Measurements from ENCODE around the gene TMEM150C. TPM values are rescaled to one million over a fixed set of nuclear protein-coding genes. Genes with fewer than 3 reads are reported as not detected.
A peak's percentile ranks its signal among the peaks of the same experiment; 100 is the strongest.

Gene TMEM150C
- polyA plus RNA-seq, 4 donors = 25.3 to 30.1 (median 28.2) TPM

DNA sequence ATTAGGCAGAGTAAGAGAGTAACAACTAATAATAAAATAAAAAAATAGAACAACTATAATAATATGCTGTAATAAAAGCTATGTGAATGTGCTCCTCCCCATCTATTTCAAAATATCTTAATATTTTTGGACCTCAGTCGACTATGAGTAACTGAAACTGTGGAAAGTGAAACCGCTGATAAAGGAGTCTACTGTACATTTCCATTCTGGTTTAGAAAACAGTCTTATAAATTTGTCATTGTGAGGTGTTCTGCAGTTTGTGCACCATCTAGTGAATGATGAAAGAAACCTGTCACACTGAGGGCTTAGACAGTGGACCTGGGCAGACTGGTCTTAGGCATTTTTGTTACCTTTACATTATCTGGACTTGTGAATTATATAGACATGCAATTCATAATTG lies 42.0 kb downstream of the TMEM150C start:
- DNase-seq (ENCODE audit: low read depth in 4 of 4, low spot score in 3 of 4) = no peak

DNA sequence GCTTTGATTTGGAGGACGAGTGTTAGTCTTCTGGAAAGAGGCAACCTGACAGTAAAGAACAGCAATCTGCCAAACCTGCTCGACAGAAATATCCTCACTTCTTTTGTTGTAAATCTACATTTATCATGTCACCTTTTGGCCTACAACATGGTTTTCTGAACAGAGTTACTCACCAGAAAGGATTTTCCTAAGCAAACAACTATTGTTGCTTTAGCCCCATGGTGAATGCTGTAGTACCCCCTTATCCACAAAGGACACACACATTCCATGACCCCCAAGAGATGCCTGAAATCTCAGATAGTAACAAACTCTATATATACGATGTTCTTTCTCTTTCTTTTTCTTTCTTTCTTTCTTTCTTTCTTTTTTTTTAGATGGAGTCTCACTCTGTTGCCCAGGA lies 42.7 kb downstream of the TMEM150C start:
- no peak for DNase-seq (ENCODE audit: low read depth in 4 of 4, low spot score in 3 of 4)

DNA sequence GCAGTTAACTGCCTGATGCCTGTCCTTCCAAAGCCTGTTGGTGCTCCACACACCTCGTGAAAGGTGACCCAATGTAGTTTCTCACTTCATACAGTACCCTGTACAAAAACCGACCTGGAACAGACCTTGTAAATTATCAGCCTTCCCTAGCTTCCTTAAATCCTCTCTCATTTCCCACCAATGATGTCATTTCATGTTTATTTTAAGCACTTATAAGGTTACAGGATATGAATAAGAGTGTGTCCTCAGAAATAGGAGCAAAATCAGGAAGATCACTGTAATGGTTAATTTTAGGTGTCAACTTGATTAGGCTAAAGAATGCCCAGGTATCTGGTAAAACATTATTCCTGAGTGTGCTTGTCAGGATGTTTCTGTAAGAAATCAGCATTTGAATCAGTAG lies 44.7 kb downstream of the TMEM150C start:
- DNase-seq (ENCODE audit: low read depth in 4 of 4, low spot score in 3 of 4) = no peak

DNA sequence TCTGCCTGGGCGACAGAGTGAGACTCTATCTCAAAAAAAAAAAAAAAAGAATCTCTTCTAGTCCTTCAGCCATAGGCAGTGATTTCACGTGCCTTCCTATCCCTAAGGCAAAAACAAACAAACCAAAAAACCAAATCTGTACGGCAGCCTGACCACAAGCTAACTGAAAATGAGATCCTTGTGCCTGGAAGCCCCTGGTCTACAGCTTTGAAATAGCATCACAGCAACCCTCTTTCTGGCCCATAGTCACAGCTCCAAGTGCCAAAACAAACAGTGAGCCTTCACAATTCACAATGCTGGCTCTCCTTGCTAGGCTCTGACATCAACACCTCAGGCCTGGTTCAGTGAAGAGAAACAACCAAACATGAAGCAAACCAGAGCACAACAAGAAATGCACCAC lies 46.1 kb downstream of the TMEM150C start:
- peak in 1 of 4 donors; percentile 5 for DNase-seq (ENCODE audit: low read depth in 4 of 4, low spot score in 3 of 4)

DNA sequence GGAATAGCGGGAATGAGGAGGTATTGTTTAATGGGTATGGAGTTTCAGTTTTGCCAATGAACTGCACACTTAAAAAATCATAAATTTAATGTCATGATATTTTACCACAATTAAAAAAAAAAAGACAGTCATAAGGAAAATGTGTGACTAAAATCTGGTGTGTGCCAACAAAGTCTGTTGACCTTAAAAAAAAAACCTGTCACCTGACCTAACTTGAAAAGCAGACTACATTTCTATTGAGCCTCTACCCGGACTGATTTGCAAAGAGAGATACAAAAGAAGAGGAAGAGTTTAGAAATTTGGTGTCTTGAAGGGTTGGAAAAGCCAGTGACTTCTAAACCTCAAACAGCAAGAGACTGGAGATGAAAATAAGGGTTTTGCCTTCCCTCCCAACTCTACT lies 48.4 kb downstream of the TMEM150C start:
- no peak for DNase-seq (ENCODE audit: low read depth in 4 of 4, low spot score in 3 of 4)

DNA sequence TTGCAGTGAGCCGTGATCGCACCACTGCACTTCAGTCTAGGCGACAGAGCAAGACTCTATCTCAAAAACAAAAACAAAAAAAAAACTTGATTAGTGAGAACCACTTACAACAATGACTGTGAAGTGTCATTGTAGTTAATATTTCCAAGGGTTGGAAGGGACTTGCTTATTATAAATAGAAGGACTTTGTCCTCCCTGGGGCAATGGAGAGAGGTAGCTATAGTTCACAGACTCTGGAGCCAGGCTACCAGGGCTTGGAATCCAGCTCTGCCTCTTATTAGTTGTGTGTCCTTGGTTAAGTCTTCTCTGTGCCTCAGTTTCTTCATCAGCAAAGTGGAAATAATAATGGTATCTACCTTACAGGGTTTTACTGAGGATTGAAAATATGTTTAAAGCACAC lies 51.6 kb downstream of the TMEM150C start:
- DNase-seq (ENCODE audit: low read depth in 4 of 4, low spot score in 3 of 4) = no peak

DNA sequence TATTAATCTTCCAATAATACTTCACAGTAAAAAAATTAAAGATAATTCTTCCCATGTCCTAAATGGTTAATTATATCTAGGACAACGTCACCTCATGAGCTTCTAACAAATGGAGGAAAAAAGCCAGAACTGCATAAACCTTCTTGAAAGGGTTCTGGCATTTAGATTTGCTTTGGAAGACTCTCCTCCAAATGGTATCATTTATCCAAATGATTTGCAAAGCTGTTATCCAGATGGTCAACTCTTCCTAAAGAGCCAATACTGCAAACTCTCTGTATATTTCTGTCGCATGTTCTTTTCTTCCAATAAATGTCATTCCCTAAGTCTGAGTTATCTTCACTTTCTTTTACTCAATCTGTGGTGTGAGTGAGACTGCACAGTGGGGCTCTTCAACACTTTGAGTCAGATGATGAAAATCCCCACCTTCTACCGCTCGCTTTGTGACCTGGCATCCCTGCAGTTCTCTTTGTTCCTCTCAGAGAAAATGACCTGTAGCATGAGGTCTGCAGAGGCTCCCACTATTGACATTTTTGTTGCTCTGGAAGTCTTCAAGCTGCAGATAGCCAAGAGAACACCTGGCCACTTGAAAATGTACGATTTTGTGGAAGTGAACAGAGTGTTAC lies 52.9 kb downstream of the TMEM150C start:
- DNase-seq (ENCODE audit: low read depth in 4 of 4, low spot score in 3 of 4) = no peak

DNA sequence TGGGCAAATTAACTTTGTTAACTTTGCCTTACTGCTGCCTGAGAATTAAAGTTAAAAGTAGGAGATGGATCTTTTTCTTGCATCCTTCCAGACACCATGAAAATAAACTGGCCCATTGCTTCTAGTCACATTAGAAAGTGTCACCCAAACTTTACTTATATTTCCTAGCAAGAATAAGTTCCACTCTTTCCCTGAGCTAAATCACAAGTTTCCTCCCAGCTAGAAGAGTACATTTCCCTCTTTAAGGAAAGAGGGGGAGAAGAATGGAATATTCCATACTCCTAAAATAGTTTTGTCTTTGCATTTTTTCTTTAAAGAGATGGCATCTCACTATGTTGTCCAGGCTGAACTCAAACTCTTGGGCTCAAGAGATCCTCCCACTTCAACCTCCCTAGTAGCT lies 53.8 kb downstream of the TMEM150C start:
- DNase-seq (ENCODE audit: low read depth in 4 of 4, low spot score in 3 of 4) = no peak

DNA sequence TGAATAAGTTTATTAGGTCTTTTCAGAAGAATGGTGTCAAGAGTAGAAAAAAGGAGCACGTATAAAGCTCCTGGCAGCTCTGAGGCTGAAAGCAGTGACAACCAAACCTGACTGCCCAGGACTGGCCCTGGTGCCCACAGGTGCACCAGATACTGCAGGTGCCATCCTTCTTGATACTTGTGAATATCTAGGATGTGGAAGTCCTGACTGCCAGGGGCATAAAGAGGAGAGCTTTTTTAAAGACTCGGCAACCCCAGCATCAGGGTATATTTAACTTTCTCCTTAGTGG lies 60.7 kb downstream of the TMEM150C start:
- no peak for DNase-seq (ENCODE audit: low read depth in 4 of 4, low spot score in 3 of 4)

DNA sequence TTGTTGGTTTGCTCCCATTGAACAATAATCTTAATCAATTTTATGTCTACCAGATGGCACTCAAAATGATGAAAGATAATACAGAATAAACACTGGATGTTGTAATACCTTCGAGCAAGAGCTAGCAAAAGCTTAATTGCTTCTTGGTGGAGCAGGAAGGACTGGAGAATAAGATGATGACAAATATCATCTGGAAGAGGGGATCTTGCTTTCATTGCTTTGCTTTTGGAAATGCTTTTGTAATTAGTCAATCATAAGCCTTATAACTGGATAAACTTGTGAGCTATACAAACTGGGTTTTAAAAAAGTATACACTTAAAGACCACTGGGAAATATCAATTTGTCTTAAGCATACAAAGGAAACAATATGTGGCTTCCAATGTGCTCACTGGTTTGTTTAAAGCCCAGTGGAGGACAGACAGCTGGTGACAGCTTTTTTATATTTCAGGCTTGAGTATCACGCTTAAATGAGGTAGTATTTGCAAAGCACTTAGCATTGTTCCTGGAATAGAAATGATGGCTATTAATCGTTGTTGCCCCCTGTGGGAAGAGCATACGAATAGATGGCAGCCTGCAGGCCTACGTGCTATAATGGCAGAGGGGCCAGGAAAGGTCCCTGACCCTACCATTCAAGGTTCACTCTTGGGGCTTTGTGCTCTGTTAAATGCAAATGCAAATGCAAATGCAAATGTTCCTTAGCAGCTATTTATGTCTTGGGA lies 61.2 kb downstream of the TMEM150C start:
- no peak for DNase-seq (ENCODE audit: low read depth in 4 of 4, low spot score in 3 of 4)

DNA sequence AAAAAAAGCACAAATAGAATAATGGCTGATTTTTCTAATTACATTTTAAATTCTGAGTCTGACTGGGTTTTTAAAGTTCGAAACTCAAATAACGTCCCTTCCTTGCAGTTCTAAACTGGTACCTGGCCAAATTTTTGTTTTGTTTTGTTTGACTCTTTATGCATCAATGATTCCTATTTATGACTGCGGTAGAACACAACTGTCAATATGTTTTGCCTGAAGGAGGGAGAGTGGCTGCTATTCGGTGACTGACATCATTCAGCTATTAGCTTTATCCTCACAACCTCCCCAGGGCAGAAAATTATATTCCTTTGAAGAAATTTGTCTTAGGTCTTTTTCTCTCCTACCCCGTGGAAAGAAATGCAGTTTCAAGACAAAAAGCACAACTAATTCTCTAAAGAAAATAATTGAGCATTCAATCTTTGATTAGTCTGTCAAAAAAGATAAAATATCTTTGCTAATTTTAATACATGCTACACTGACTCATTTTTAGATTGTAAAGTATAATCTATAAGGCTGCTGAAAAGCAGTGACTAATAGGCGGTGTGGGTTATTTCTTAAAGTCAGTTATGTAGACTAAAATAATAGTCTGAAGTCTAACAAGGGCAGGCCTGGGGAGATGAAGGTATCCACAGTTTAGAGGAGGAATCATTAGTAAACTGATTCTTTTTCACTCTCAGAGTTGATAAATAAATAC lies 61.9 kb downstream of the TMEM150C start:
- DNase-seq (ENCODE audit: low read depth in 4 of 4, low spot score in 3 of 4) = no peak

DNA sequence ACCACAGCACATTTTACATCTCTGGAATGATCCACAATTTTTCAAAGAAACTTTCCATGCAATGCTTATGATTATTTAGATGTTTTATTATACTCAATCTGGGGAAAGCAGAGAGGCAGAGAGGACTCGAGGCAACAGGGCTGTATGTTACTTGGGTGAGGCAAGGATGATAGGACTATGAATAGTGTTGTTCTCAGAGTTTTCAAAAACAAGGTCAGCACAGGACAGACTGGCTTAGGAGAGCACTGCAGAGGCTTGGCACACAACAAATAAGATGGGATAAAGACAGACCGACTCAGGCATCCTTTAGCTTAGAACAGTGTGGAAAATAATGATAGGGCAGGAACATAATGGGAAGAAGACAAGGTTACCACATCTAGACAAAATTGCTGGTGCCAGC lies 65.4 kb downstream of the TMEM150C start:
- DNase-seq (ENCODE audit: low read depth in 4 of 4, low spot score in 3 of 4) = no peak

DNA sequence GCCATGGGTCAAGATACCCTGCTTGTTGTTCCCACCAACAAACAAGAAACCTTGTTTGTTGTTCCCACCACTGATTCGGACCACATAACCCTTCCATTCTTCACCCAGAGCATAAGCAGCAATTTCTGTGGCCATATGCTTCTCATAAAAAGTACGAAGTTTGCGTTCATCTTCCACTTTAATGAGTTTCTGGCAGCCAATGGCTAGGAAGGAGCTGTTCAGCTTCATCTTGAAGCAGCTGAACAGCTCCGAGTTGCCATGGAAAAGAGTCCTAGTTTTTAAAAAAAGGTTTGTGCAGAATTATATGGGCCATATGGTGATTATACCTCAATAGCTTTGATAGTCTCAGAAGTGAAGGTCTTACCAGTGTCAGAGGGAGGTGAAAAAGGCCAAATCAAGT lies 66.1 kb downstream of the TMEM150C start:
- DNase-seq (ENCODE audit: low read depth in 4 of 4, low spot score in 3 of 4) = no peak

DNA sequence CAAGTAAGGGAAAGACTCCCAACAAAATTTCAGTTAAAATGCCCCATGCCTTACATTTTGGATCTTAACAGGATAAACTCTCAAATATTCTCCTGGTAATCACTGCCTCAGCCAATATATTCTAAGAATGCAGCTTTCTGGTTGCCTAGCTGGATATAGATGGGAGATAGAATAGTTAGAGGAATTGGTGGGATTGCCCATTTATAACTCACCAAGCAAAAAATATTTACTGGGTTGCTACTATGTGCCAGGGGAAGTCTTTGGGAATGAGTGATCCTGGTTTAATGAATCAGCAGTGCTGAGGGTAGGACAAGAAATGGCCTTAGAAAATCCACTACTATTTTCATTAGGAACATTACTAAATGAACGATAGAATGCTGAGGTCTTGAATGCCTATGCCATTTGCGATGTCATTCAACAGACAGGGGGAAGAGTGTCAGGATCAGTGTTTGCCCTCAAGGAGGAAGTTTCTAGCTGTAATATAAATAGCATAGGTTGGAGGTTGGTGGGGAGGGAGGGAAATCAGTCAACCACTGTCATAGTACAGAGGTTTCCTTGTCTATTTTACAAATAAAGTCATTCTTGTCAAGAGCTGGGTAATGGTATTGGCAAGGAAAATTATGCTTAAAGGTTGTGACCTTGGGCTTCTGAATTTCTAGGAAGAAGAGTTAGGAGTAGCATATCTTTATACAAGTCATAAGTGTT lies 67.9 kb downstream of the TMEM150C start:
- DNase-seq (ENCODE audit: low read depth in 4 of 4, low spot score in 3 of 4) = no peak

DNA sequence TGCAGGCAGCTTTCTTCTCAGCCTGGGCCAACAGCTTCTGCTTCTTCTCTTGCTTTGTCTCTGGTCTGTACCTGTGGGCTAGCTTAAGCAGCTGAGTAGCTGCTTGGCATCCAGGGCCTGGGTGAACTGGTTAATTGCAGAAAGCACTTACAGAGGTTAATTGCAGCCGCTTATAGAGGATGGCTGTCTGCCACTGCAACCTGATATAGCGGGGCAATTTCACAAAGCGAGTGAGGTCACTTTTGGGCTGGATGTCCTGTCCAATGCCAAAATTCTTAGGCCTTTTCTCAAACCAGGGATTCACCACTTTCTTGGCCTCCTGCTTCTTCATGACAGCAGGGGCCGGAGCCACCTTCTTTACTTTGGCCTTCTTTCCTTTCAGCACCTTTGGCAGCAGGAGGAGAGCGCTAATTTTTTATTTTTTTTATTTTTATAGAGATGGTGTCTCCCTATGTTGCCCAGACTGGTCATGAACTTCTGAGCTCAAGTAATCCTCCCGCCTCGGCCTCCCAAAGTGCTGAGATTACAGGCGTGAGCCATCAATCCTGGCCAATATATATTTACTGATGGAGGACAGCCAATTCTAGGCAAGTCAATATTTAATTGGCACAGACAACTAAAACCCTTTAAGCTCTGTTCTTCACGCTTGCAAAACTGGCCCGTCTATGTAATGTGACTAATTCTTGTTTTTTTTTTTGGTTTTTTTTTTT lies 70.4 kb downstream of the TMEM150C start:
- no peak for DNase-seq (ENCODE audit: low read depth in 4 of 4, low spot score in 3 of 4)

DNA sequence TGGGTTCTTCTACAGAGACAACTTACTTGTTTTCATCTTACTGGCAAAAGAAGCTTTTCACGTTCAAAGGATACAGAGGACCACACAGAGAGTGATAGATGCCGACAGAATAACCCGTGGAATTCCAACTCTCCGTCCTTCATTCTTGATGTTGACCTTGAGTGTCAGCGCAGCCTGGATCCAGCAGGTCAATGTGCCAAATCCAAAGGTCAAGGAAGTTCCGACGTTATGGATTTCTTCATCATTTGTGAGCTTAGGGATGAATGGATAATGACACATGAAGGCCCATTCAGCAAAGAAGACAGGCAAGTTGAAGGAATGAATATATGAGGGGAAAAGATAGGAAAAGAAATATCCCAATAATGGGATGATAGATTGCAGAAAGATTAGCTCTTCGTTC lies 71.8 kb downstream of the TMEM150C start:
- DNase-seq (ENCODE audit: low read depth in 4 of 4, low spot score in 3 of 4) = no peak

DNA sequence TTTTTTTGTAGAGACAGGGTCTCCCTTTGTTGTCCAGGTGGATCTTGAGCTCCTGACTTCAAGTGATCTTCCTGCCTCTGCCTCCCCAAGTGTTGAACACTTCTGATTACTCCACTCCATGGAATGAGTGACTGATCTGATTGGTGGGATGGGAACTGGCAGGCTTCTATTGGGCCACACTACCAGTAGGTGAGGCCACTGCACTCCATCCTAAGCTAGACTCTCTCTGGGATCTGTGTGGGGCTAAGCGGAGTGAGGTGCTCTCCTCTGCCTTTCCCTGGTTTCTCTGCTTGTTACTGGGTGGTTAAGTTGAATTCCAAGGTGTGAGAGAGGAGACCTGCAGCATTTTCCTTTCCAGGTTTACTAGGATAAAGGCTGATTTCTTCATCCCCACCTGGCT lies 72.7 kb downstream of the TMEM150C start:
- no peak for DNase-seq (ENCODE audit: low read depth in 4 of 4, low spot score in 3 of 4)

DNA sequence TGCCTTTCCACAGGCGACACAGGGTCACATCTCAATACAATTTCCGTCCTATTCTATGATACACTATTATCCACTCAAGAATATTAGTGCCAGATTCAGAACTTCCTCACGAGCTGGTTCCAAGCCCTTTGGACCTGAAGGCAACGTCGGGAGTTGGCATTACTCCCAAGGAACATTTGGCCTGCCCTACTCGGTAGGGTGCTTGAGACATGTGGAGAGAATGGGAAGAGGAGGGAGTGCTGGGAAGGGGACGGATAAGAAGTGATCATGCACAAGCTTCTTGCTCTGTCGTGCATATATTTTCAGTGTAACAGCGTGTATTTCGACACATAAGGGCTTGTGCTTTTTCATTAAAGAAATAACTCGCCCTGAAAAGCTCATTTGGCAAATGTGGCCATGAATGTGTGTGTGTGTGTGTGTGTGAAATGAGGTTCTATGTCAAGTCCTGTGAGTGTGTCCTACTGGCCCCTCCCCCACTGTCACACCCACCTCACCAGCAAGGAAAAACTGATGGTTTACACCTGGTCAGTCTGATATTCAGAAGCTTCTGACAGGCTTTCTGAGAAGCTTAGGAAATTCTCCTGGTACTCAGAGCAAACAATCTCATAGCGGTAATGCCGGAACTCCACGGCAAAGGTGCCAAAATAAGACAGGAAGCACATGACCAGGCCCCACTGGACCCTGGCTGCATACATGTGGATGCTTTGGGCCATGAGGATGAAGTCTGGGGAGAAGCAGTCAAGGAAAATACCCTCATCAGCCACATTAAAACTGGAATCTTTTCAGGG lies 76.6 kb downstream of the TMEM150C start:
- no peak for DNase-seq (ENCODE audit: low read depth in 4 of 4, low spot score in 3 of 4)

DNA sequence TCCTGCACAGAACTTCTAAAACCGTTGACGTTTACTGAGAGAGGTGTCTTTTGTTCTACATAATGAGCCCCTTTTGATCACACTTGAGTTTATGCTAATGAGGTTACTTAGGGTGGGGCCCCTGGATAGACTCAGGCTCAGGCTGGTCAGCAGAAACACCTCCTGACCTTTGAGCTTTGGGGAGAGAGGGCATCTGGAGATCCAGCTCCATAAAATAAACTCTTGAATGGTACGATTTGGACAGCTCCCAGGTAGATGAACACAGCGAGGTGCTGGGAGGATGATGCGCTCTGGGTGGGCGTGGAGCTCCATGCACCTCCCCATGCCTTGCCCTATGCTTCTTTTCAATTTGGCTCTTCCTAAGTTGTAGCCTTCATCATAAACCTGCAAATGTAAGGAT lies 79.4 kb downstream of the TMEM150C start:
- DNase-seq (ENCODE audit: low read depth in 4 of 4, low spot score in 3 of 4) = no peak

DNA sequence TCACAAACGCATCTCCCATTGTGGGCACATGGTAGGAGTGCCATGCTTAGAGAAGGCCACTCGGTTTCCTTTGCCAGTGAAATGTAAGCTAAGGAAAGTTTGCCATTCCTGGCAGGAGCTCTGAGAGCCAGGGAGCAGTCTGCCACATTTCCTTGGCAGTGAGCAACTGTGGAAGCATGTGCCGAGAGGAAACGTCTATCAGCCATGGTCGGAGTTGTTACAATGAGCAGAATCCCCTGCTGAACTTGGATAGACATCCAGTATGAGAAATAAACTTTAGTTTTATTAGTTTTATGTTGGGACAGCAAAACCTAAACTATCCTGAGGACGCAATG lies 80.3 kb downstream of the TMEM150C start:
- DNase-seq (ENCODE audit: low read depth in 4 of 4, low spot score in 3 of 4) = no peak

Data from right renal pelvis (tissue), 4 donors.